Neural cell (in vitro differentiated cells): ENCODE measurements around the gene ABAT. TPM values are rescaled to one million over a fixed set of nuclear protein-coding genes. Genes with fewer than 3 reads are reported as not detected.

Experiments
- H2AFZ ChIP-seq: fragments of 200-600, 300-800 bp; sonication (generic), shearing (Covaris generic); 2 replicates; pipeline ENCODE4 v1.6.0; 2014; ENCODE audit warnings: low read depth, mild to moderate bottlenecking, antibody characterized with exemption, low read length, moderate library complexity
- H3F3A ChIP-seq: fragments of 200-600 bp; shearing (Covaris generic); 2 replicates; pipeline ENCODE4 v1.6.1; 2016; ENCODE audit warnings: mild to moderate bottlenecking, moderate library complexity, mixed read lengths, antibody characterized with exemption, low read length; ENCODE audit not compliant: insufficient read depth, poor library complexity, severe bottlenecking
- H3K27ac ChIP-seq: fragments of 200-600, 300-800 bp; sonication (generic), shearing (Covaris generic); 2 replicates; pipeline ENCODE4 v1.5.1; 2014; ENCODE audit warnings: mild to moderate bottlenecking, low read length, moderate library complexity
- H3K27me3 ChIP-seq: fragments of 300-800, 200-600 bp; sonication (generic), shearing (Covaris generic); 2 replicates; pipeline ENCODE4 v1.6.0; 2014; ENCODE audit warnings: mild to moderate bottlenecking, low read depth, low read length, moderate library complexity; ENCODE audit not compliant: insufficient read depth
- H3K36me3 ChIP-seq: fragments of 300-800, 200-600 bp; sonication (generic), shearing (Covaris generic); 2 replicates; pipeline ENCODE4 v1.5.1; 2014; ENCODE audit warnings: mild to moderate bottlenecking, antibody characterized with exemption, low read length, moderate library complexity; ENCODE audit not compliant: insufficient read depth
- H3K4me2 ChIP-seq: fragments of 300-800, 200-600 bp; sonication (generic), shearing (Covaris generic); 2 replicates; pipeline ENCODE4 v1.6.0; 2014; ENCODE audit warnings: mild to moderate bottlenecking, low read length
- H3K4me3 ChIP-seq: fragments of 300-800, 200-600 bp; sonication (generic), shearing (Covaris generic); 2 replicates; pipeline ENCODE4 v1.5.1; 2014; ENCODE audit warnings: mild to moderate bottlenecking, low read length, moderate library complexity
- H3K79me2 ChIP-seq: fragments of 200-600 bp; shearing (Covaris generic); replicated peaks from 2 replicates; pipeline ENCODE4 v1.6.0; 2014; ENCODE audit warnings: mild to moderate bottlenecking, low read length, moderate library complexity; ENCODE audit not compliant: insufficient read depth
- H3K9ac ChIP-seq: fragments of 300-800, 200-600 bp; sonication (generic), shearing (Covaris generic); 2 replicates; pipeline ENCODE4 v1.6.1; 2016; ENCODE audit warnings: mild to moderate bottlenecking, low read length, mixed read lengths
- H3K9me2 ChIP-seq: fragments of 200-600 bp; shearing (Covaris generic); 2 replicates; pipeline ENCODE4 v1.6.1; 2016; ENCODE audit warnings: mild to moderate bottlenecking, low read length, mixed read lengths; ENCODE audit not compliant: insufficient read depth
- H3K9me3 ChIP-seq: fragments of 200-600, 300-800 bp; sonication (generic), shearing (Covaris generic); 2 replicates; pipeline ENCODE4 v1.6.1; 2016; ENCODE audit warnings: mild to moderate bottlenecking, mixed run types, low read length, moderate library complexity, mixed read lengths
- H4K20me1 ChIP-seq: fragments of 200-600 bp; shearing (Covaris generic); 2 replicates; pipeline ENCODE4 v1.6.1; 2016; ENCODE audit warnings: mild to moderate bottlenecking, mixed run types; ENCODE audit not compliant: insufficient read depth
- EP300 ChIP-seq: fragments of 450-650 bp; conservative IDR thresholded peaks from 2 replicates; pipeline ENCODE4 v1.6.1; 2014; ENCODE audit warnings: antibody characterized with exemption, mild to moderate bottlenecking, moderate library complexity; ENCODE audit not compliant: poor library complexity, severe bottlenecking
- EZH2 ChIP-seq: fragments of 200-600, 300-800 bp; shearing (Covaris generic), sonication (generic); IDR thresholded peaks from 2 replicates; pipeline ENCODE4 v1.6.1; 2014; ENCODE audit warnings: antibody characterized with exemption, low read length, borderline replicate concordance, mild to moderate bottlenecking; ENCODE audit not compliant: insufficient read depth, poor library complexity, severe bottlenecking
- MXI1 ChIP-seq: fragments of 450-650 bp; conservative IDR thresholded peaks from 2 replicates; pipeline ENCODE4 v1.6.1; 2014; ENCODE audit warnings: antibody characterized with exemption, mild to moderate bottlenecking; ENCODE audit not compliant: poor library complexity, severe bottlenecking
- POLR2AphosphoS5 ChIP-seq: IDR thresholded peaks from 2 replicates; pipeline ENCODE4 v1.6.1; 2012
- RAD21 ChIP-seq: fragments of 450-650 bp; conservative IDR thresholded peaks from 2 replicates; pipeline ENCODE4 v1.6.1; 2014; ENCODE audit warnings: antibody characterized with exemption, mild to moderate bottlenecking, moderate library complexity
- SMC3 ChIP-seq: fragments of 450-650 bp; conservative IDR thresholded peaks from 2 replicates; pipeline ENCODE4 v1.6.1; 2014; ENCODE audit warnings: antibody characterized with exemption, mild to moderate bottlenecking, moderate library complexity; ENCODE audit not compliant: poor library complexity
- TAF1 ChIP-seq: IDR thresholded peaks from 2 replicates; pipeline ENCODE4 v1.6.1; 2012; ENCODE audit warnings: low read depth
- polyA plus RNA-seq: library from polyadenylated mRNA; depleted of rRNA; stranded (reverse); fragments of >200 nt; gene quantifications from 2 replicates; pipeline ENCODE4 v1.2.3, GENCODE V29; 2014
- TF ChIP-seq, protein P1 (sequence below): fragments of 450-650 bp; IDR thresholded peaks from 2 replicates; pipeline ENCODE4 v1.5.1; 2014; ENCODE audit warnings: antibody characterized with exemption, mild to moderate bottlenecking, moderate library complexity; ENCODE audit not compliant: poor library complexity, severe bottlenecking
- TF ChIP-seq, protein P2 (sequence below): IDR thresholded peaks from 2 replicates; pipeline ENCODE4 v1.6.1; 2012; ENCODE audit warnings: borderline replicate concordance

Gene ABAT
- polyA plus RNA-seq, 1 donor from 2014 or later: 125 TPM

DNA sequence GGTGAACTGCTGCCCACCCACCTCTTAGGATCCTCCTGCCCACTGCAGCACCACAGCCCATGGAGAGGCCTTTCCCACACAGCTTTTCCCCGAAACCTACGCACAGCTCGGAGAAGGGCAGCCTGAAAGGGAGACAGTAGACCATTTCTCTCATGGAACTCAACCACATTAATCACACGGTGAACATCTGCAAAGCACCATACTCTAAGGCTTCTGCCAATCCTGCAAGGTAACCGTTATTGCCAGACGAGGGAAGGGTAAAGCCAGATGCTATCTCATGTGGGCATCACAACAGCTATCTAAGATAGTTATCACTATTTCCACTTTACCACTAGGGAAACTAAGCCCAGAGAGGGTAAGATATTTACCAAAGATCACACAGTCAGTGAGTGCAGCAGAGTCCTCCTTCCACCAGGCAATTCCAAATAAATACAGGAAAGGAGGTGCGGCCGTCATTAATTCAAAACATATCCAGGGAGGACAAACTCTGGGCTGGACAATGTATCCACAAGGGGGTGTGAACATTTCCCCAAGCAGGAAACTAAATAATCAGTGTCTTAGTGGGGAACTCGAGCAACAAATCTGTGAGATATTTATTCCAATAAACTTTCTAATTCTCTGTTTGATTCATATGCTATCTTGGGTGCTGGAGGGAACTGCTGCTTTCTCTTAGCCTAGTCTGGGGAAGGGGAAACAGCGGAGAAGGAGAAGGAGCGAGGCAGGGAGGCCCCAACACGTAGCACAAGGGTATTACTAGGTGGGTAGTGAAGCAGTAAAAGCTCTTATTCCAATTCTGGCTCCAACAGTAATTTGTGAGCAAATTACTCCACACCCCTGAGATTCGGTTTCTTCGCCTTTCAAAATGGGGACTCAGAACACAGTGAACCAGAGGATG lies 122.3 kb downstream of the ABAT start:
- H4K20me1 ChIP-seq: no peaks in the 10 kb centered on the region
- H3K4me2 ChIP-seq: peak overlapping the region; percentile 100
- peaks cover 27% of the 10 kb centered on the region for H3K79me2 ChIP-seq
- peak overlapping the region; percentile 65 for H3K9ac ChIP-seq
- no peaks in the 10 kb centered on the region for H3K27me3 ChIP-seq
- no peaks in the 10 kb centered on the region for H3K9me3 ChIP-seq
- H3K36me3 ChIP-seq: no peaks in the 10 kb centered on the region
- H3F3A ChIP-seq: no peaks in the 10 kb centered on the region
- H3K9me2 ChIP-seq: no peaks in the 10 kb centered on the region
- peak overlapping the region; percentile 63 for H2AFZ ChIP-seq
- H3K27ac ChIP-seq: peak overlapping the region; percentile 47
- TF ChIP-seq SMC3 (no peak), MXI1 (no peak), TAF1 (no peak), EP300 (no peak), POLR2AphosphoS5 (no peak), EZH2 (no peak), RAD21 (no peak)
- TF ChIP-seq, protein P1, sequence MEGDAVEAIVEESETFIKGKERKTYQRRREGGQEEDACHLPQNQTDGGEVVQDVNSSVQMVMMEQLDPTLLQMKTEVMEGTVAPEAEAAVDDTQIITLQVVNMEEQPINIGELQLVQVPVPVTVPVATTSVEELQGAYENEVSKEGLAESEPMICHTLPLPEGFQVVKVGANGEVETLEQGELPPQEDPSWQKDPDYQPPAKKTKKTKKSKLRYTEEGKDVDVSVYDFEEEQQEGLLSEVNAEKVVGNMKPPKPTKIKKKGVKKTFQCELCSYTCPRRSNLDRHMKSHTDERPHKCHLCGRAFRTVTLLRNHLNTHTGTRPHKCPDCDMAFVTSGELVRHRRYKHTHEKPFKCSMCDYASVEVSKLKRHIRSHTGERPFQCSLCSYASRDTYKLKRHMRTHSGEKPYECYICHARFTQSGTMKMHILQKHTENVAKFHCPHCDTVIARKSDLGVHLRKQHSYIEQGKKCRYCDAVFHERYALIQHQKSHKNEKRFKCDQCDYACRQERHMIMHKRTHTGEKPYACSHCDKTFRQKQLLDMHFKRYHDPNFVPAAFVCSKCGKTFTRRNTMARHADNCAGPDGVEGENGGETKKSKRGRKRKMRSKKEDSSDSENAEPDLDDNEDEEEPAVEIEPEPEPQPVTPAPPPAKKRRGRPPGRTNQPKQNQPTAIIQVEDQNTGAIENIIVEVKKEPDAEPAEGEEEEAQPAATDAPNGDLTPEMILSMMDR: no peak
- TF ChIP-seq, protein P2, sequence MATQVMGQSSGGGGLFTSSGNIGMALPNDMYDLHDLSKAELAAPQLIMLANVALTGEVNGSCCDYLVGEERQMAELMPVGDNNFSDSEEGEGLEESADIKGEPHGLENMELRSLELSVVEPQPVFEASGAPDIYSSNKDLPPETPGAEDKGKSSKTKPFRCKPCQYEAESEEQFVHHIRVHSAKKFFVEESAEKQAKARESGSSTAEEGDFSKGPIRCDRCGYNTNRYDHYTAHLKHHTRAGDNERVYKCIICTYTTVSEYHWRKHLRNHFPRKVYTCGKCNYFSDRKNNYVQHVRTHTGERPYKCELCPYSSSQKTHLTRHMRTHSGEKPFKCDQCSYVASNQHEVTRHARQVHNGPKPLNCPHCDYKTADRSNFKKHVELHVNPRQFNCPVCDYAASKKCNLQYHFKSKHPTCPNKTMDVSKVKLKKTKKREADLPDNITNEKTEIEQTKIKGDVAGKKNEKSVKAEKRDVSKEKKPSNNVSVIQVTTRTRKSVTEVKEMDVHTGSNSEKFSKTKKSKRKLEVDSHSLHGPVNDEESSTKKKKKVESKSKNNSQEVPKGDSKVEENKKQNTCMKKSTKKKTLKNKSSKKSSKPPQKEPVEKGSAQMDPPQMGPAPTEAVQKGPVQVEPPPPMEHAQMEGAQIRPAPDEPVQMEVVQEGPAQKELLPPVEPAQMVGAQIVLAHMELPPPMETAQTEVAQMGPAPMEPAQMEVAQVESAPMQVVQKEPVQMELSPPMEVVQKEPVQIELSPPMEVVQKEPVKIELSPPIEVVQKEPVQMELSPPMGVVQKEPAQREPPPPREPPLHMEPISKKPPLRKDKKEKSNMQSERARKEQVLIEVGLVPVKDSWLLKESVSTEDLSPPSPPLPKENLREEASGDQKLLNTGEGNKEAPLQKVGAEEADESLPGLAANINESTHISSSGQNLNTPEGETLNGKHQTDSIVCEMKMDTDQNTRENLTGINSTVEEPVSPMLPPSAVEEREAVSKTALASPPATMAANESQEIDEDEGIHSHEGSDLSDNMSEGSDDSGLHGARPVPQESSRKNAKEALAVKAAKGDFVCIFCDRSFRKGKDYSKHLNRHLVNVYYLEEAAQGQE: no peak
- H3K4me3 ChIP-seq: peak overlapping the region; percentile 88

DNA sequence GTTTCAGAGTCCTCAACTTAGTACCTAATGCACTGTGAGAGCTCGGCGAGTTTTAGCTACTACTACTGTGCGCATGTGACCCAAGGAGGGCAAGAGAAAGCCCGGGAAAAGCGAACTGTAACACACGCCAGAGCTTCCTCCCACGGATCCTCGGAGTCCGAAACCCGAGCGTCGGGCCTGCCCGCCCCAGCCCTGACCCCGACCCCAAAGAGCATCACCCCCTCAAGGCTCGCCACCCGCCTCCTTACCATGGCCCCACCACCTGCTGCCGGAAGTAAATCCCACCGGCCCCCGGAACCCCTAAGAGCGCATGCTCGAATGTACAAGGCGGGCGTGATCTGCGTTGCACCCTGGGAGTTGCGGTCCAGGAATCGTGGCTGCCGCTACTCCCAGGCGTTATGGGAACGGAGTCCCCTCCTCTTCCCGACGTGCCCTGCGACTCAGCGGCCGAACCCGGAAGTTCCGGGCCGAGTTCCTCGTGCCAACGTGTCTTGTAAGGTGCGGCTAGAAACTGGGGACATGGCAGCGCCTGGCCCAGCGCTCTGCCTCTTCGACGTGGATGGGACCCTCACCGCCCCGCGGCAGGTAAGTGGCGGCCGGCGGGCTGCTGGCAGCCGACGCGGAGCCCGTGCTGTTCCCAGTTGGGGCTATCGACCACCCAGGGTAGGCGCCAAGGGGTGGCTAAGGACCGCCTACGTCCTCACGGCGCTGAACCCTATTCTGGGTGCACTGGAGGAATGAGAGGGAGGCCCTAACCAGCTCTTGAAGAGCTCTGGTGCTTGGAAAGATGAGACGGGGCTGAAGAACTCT lies 123.2 kb downstream of the ABAT start, which contains the start of the genes PMM2 and TMEM186:
Gene PMM2, plus strand, starts transcription at position 476 of the 810 bp plus-strand sequence. Its CDS starts 44 bp downstream, at position 520.
Gene TMEM186, minus strand, starts transcription at position 276 of the 810 bp plus-strand sequence. Its CDS starts 25 bp downstream, at position 251.
- TF ChIP-seq POLR2AphosphoS5 (peak; percentile 61), EZH2 (no peak), MXI1 (peak; percentile 100), EP300 (peak; percentile 32), TAF1 (no peak), RAD21 (peak; percentile 45), SMC3 (peak; percentile 57)
- TF ChIP-seq, protein P2: no peak
- TF ChIP-seq, protein P1: no peak
- no peaks in the 10 kb centered on the region for H4K20me1 ChIP-seq
- H3K27ac ChIP-seq: peak within 1 kb of the TSS; percentile 47
- H3K9ac ChIP-seq: peak within 1 kb of the TSS; percentile 65
- H3K4me2 ChIP-seq: peak within 1 kb of the TSS; percentile 100
- peaks cover 27% of the 10 kb centered on the region for H3K79me2 ChIP-seq
- no peaks in the 10 kb centered on the region for H3F3A ChIP-seq
- peak within 1 kb of the TSS; percentile 88 for H3K4me3 ChIP-seq
- no peaks in the 10 kb centered on the region for H3K9me2 ChIP-seq
- H2AFZ ChIP-seq: peak within 1 kb of the TSS; percentile 63
- no peaks in the 10 kb centered on the region for H3K9me3 ChIP-seq
- H3K36me3 ChIP-seq: no peaks in the 10 kb centered on the region
- H3K27me3 ChIP-seq: no peaks in the 10 kb centered on the region
